NCI-H2107 treated with DMSO at 0.1 percent for 48 hours (cell line): ENCODE results near the gene NOP56.
"Not testable (repeated sequence)": the region's sequence is repeated elsewhere in the genome, so short reads cannot be mapped to it uniquely, and the experiment has no call there.

Experiments used
- DNase-seq: peaks from one replicate; lab custom pipeline; 2025; ENCODE audit not compliant: unreplicated experiment; lab: John Stamatoyannopoulos, UW

Gene NOP56

DNA sequence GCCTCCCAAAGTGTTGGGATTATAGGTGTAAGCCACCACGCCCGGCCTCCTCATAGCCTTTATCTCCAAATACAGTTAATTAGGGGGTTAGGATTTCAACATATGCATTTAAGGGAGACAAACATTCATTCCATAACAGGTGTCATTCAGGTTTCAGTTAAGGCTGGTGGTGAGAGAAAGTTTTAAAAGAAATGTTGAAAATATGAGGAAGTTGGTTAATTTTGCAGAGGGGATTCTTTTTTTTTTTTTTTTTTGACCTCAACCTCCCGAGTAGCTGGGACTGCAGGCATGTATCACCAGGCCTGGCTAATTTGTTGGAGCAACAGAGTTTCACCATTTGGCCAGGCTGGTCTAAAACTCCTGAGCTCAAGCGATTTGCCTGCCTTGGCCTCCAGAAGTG is 27.6 kb downstream of the NOP56 start:
- no peak for DNase-seq

DNA sequence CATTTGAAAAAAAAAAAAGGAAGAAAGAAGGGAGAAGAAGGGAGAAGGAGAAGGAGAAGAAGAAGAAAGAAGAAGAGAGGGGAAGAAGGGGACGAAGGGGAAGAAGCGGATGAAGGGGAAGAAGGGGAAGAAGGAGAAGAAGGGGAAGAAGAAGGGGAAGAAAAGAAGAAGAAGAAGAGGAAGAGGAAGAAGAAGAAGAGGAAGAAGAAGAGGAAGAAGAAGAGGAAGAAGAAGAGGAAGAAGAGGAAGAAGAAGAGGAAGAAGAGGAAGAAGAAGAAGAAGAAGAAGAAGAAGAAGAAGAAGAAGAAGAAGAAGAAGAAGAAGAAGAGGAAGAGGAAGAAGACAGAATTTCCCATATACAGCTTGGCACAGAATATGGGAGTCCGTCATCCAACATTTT is 29.6 kb downstream of the NOP56 start:
- not testable (repeated sequence) for DNase-seq

DNA sequence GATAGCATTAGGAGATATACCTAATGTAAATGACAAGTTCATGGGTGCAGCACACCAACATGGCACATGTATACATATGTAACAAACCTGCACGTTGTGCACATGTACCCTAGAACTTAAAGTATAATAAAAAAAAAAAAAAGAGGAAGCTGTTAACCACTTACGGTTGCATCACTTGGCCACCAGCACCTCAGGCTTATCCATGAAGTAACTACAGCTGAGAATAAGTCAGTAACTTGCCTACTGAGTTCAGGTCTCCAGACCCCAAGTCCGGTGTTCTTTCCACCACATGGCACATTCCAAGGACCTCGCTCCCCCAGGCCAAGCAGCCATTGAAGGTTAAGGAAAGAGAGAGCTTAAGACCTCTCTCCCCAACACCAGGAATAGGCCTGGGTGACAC is 32.4 kb downstream of the NOP56 start:
- not testable (repeated sequence) for DNase-seq

DNA sequence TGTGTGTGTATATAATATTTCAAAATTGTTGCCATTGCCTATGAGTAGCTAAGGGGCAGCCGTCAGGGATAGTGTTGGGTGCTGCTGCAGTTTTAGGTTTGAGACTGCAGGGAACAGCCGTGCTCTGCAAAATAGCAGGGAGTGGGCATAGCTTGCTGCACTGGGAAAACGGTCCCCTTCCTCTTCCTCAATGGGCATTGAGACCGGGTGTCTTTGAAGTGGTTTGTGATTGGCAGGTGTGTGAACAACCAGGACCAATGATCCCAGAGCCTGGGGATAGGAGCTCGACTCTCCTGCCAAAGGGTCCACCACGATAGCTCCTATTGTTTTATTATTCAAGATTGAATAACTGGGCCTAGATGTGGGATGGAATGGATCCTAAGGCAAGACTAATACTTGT is 35.1 kb downstream of the NOP56 start:
- DNase-seq, result no peak

DNA sequence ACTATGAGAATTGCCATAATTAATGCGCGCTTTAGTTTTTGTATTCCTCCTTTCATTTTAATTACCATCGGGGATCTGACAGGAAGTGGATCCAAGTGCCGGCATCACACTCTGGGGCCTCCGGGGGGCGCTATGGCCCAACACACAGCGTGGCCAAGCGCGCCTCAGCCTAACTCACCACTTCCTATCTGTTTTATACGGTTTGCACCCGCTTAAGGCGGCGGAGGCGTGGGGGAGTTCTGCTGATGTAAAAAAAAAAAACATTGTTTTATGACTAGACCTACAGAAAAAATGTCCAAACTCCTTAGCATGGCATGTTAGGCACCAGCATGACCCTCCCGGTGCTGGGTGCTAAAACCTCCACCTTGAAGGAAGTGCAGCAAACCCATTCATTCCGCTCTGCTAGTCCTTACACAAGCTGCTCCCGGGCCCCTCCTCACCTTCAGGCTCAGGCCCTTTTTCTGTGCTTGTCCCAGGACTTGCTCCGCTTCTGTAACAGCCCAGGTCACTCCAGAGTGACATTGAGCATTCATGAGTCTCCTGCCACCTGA is 35.7 kb downstream of the NOP56 start:
- DNase-seq, result no peak

DNA sequence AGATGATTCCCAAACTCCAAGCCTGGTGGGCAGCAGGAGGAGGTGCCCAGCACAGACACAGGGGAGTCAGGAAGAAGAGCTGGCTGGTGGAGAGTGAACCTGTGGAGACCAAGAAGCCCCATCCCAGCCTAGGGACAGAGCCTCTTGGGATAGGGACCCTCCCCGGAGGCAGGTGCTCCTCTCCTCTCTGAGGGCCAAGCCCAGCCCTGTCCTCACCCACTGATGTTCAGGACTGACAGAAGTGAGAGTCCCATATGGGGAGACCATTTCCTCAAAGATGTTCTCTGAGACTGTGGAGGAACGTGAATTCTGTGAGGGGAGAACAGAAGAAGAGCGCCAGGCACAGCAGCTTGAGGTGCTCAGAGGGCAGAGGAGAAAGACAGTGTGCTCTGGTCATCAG is 37.8 kb downstream of the NOP56 start:
- DNase-seq, result no peak

DNA sequence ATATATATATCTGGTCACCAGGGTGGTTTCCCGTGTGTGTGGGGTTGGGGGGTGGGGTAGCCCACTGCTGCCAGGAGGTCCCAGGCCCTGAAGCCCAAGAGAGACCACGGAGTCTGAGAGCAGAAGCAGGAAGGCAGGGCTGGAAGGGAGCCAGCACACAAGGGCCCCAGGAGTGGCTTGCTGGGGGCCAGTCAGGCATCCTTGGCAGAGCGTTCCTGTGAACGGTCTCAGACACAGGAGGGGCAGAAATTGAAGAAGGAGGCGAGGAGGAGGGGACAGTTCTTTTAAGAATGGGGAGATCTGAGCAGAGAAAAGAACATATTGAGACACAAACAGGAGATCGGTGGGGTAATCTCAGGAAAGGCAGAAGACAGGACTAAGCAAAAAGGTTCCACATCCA is 38.3 kb downstream of the NOP56 start:
- DNase-seq, result no peak

DNA sequence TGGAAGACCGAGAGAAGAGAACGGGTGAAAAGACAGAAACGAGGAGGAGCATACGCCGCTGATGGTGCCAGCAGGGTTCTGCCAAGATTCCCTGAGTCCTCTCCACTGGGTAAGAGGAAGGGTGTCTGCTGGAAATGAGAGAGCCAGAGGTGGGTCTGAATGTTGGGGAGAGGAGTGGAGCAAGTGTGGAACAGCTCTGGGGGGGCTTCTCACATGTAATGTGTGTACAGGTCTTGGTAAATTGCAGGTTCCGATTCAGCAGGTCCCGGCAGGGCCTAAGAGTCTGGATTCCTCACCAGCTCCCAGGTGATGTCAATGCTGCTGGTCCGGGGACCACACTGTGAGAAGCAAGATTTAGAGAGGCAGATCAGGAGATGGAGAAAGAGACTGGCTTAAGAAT is 38.7 kb downstream of the NOP56 start:
- DNase-seq, result no peak

DNA sequence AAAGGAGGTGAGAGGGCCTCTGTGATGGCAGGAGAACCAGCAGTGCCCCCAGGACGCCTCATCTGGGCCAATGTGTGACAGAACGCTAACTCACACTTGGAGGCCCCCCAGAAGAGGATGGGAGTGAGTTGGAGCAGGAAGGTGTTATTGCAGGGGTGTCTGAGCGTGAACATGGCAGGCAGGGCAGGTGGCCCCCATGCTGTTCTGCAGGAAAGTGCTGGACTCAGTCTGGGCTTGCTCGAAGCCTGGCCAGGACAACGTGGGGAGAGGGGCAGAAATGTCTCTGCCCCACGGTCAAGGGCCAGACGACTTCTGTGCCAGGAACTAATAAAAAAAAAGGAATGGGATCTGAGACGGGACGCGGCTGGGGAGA is 39.2 kb downstream of the NOP56 start:
- no peak for DNase-seq

DNA sequence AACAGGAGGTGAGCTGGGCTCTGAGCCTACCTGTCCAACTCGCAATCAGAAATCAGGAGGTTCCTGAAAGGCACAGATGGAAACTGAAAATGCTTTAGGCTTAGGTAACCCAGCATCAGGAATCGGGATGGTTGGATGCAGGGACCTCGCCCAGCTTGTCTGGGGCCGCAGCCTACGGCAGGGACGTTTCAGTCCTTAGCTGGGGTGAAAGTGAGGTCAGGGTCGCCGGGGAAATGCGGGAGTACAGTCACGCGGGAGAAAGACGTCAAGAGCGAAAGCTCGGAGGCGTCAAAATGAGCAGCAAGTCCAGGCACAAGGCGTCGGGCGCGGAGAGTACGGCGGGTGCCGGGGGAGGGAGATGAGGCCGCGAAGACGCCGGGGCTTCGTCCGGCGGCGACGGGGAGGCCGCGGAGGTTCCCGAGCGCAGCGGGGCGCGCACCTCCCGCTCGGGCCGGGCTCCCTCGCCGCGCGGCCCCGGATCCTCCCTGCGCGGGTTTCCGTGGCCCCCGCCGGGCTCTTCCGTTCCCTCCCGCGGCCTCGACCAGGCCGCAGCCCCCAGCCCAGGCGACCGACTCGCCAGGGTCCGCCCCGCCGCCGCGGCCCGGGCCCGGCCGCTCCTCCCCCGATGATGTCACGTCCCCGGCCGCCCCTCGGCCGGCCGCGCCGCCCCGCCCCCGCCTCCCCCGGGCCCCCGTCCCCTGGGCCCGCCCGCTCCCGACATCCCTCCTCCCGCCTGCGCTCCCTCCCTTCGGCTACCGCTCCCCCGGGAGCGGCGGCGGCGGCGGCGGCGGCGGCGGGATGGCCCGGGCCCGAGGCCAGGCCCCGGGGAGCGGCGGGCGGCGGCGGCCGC is 39.8 kb downstream of the NOP56 start, which contains the start of gene EBF4:
EBF4 (plus strand) TSS at position 745 of the 850 bp plus-strand sequence. CDS start 866 bp downstream, outside the sequence.
- peak; percentile 3 for DNase-seq

DNA sequence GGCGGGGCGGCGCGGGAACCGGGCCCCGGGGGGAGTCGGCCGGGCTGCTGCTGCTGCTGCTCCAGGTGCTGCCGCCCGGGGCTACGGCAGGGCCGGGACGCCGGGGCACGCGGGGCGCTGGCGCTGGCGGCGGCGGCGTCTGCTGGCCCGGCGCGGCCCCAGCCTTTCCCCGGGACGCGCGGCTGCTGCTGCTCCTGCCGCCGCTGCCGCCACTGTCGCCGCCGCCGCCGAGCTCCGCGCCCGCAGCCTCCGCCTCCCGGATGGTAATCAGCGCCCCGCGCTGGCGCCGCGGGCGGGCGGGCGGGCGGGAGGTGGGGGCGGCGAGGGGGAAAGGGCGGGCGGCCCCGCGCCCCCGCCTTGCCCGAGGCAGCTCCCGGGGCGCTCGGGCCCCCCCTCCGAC is 40.5 kb downstream of the NOP56 start:
- no peak for DNase-seq

DNA sequence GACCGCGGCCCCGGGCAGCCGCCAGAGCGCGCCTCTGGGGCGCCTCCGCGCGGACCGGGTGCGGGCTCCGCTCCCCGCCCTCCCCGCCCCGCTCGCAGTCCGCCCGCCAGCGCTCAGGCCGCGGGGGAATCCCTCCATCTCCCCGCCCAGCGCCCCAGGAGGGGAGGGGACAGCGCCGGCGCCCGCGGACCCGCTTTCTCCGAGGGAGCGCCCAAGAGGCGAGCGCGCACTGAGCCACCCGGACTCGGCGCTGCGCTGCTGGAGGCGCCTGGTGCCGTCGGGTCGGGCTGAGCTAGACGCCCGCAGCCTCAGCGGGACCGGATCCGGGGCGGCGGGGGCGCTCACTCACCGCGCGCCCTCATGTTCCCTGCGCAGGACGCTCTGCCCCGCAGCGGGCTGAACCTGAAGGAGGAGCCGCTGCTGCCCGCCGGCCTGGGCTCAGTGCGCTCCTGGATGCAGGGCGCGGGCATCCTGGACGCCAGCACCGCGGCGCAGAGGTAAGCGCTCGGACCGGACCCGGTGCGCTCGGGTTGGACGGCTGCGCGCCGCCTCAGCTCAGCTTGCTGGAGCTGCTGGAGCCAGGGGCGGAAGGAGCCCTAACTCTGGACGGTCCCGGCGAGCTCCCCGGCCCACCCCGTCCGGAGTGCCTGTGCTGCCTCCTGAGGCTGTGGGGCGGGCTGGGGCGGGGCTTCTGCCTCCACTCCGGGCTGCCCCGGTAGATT is 41.0 kb downstream of the NOP56 start:
- no peak for DNase-seq

DNA sequence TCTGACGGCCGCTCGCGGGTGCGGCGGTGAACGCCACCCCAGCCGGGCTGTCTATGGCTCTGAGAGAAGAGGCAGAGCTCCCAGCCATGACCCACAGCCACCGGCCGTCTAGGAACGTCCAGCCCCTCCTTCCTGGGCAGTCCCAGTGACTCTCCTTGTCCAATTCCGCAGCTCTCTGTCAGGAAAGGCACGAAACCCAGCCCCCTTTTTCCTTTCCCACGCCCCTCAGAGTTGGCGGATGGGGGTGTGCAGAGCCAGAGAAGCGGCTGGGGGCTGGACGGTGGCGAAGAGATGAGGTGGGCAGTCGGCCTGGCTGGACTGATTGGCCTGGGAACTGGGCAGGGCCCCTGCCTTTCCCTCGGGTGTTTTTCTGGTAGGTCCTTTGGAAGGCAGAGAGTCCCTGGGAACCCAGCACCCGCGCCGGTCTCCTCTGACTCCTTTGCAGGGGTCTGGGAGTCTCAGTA is 41.6 kb downstream of the NOP56 start:
- DNase-seq, result no peak

DNA sequence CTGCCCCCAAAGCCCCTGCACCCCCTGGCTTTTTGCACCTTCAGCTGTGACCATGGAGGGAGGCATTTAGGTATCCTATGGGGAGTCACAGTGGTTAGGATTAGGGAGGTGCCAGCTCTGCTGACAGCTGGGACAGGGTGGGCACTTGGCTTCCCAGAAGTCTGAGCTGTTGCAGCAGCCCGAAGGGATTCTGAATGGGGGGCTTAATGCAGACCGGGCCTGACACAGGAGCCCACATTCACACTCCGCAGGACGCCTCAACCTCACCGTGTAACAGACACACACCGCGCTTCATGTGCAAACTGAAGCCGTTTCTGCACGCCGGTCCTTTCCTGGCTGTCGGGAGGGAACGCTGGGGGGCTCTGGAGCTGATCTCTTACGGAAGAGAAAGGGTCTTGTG is 42.1 kb downstream of the NOP56 start:
- DNase-seq, result no peak

DNA sequence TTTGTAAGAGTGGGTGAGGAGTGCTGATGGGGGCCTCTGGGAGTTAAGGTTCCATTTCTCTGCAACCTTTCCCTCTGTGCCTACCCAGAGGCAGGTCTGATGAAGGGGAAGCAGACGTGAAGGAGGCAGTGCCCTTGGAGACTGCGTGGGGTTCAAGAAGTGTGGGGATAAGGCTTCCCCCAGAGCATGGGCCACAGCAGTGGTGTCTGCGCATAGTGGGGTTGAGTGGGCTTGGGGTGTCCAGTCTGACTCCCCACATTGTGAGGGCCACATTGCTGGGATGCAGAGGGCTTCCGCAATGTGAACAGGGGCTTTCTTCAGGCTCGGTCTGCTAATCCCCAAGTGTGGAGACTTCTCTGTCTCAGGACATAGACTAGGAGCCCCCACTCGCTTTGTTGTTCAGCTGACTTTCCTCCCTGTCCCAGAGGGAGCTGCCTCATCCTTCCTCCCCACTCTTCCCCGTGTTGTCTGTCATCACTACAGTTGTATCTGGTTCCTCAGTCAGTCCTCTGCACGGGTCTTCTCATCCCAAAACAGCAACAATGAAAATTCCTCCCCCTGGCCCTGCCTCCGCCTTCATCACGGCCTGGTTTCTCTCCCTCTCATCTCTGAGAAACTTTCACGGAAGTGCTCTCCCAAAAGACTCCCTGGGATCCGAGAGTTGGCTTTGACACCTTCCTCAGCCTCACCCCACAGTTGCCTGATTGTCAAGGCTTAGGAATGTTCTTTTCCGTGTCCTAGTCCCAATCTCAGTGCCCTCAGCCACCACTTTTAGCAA is 43.0 kb downstream of the NOP56 start:
- no peak for DNase-seq

DNA sequence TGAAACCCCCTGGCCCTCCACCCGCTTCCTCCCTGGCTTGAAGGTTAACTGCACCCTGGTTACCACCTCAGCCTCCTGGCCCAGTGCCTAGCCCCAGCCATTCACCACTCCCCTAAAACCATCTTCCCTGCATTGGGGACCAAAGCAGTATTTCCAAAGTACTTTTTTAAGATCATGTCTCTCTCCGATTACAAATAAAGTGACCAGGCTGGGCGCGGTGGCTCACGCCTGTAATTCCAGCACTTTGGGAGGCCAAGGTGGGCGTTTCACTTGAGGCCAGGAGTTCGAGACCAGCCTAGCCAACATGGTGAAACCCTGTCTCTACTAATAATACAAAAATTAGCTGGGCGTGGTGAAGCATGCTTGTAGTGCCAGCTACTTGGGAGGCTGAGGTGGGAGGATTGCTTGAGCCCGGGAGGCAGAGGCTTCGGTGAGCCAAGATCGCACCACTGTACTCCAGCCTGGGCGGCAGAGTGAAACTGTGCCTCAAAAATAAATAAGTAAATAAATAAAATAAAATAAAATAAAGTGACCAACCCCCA is 43.6 kb downstream of the NOP56 start:
- DNase-seq, result not testable (repeated sequence)

DNA sequence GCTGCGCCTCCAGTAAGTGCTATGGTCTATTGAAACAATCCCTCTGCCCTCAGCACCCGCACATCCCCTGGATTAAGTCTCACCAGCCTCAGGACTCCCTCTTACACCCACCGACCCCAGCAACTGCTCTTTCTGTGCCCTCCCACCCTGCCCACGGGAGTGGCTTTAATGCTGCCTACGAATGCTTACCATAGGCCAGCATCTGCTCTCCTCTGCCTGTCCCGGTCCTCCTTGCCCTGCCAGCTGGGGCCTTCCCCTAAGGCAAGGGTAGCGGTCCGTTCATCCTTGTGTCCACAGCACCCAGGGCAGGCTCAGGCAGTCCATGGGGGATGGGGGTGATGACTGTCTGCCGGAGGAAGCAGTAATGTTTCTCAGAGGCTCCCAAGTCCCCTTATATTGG is 44.2 kb downstream of the NOP56 start:
- no peak for DNase-seq

DNA sequence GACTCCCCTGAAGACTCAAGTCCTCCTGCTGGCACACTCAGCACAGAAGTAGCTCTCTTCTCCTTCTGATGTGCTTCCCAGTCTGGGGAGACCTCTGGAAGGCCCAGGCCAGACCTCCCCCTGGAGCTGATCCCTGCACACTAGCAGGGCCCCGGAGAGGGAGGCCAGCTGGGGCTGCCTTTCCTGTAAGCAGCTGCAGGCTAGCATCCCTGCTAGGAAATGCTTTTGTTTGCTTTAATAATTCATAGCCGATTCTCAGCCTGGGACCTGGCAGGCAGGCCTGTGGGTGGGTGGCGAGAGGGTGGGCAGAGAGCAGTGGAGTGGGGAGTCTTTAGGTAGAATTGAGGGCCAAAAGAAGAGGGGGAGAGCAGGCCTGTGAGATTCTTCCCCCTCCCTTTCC is 45.3 kb downstream of the NOP56 start:
- DNase-seq, result no peak

DNA sequence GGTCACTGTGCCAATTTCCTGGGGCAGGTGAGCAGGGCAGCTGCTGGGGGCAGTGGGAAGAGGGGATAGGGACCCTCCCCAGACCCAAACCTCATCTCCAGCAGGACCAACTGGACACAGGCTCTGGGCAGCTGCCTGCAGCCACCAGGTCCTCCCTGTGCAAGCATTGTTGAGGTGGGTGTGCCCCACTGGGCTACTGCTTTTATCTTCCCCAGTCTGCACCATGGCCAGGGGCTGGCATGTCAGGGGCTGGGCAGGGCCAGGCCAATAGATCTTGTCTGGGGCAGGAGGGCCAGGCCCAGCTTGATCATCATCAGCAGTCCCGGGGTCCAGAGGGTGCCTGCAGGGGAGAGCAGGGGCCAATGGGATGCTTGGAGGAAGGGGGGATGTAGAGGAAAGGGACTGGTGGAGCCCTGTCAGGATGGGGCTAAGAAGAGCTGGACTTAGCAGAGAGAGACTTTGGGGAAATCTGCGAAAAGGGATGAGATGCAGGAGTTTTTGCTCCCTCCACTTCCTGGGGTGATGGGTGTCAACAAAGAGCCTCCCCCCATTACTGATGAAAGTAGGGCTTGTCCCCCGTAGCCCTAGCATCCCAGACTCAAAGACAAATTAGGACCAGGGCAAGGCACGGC is 45.9 kb downstream of the NOP56 start:
- no peak for DNase-seq

DNA sequence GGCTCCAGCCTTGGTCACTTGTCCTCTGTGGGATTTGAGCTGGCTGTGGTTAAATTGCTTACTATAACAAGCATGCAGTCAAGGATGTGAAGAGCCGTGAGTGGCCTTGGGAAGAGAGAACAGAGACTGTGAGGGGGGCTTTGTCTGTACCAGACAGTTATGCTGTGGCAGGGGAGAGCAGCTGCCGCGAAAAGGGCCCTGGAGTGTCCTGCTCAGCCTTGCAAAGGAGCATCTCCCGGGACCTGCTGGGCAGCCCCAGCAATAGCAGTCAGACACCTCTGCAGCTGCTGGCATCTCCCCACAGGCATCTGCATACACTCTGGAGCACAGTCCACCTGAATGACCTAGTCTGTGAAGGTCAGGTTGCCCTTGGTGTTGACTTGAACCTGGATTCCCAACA is 46.5 kb downstream of the NOP56 start:
- DNase-seq, result no peak
